LNCAP (cell line): ENCODE results near the gene DCC.

Experiments used
- TF ChIP-seq, protein P1 (sequence below): fragments of 450-650 bp; IDR thresholded peaks from 2 replicates; pipeline ENCODE4 v1.5.1; 2017; ENCODE audit warnings: mild to moderate bottlenecking

Gene DCC

DNA sequence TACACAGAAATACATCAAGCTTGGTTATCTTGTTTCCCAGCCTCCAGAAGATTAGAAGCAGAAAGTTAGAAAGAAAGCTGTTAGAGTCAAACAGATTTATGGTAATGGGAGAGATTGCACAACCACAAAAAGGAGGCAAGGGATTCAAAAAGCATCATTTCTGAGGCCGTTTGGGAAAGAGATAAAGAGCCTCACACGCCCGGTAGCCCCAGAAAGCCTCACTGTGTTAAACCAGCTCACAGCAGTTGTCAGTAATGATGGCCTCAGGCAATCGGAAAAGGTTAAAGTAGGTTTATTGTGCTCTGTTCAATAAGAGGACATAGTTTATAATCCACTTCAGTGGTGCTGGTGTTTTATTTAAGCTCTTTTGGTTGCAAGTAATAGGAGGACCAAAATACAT, 111.3 kb downstream of the DCC start:
- TF ChIP-seq, protein P1, sequence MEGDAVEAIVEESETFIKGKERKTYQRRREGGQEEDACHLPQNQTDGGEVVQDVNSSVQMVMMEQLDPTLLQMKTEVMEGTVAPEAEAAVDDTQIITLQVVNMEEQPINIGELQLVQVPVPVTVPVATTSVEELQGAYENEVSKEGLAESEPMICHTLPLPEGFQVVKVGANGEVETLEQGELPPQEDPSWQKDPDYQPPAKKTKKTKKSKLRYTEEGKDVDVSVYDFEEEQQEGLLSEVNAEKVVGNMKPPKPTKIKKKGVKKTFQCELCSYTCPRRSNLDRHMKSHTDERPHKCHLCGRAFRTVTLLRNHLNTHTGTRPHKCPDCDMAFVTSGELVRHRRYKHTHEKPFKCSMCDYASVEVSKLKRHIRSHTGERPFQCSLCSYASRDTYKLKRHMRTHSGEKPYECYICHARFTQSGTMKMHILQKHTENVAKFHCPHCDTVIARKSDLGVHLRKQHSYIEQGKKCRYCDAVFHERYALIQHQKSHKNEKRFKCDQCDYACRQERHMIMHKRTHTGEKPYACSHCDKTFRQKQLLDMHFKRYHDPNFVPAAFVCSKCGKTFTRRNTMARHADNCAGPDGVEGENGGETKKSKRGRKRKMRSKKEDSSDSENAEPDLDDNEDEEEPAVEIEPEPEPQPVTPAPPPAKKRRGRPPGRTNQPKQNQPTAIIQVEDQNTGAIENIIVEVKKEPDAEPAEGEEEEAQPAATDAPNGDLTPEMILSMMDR: no peak

DNA sequence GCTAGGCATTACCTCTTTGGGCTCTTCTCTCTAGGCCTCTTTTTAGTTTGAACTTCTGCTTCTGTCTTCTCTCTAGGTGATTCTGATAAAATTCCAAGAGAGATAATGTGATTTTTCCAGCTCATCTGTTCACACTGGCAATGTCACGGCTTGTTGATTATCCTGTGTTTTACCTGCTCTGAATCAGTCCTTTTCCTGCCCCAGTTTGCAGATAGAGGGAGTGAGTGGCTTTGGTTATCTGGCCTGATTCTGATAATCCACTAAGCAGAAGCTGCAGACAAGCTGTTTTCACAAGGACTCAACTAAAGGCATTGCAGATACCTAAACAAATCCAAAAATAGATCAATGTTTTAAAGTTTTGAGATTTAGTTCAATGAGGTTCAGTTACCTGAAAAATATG, 111.9 kb downstream of the DCC start:
- TF ChIP-seq, protein P1: no peak

- TF ChIP-seq, protein P1: no peak
Measured at GRCh38 chr18:52452427-52452826, 112.4 kb downstream of the DCC start.

DNA sequence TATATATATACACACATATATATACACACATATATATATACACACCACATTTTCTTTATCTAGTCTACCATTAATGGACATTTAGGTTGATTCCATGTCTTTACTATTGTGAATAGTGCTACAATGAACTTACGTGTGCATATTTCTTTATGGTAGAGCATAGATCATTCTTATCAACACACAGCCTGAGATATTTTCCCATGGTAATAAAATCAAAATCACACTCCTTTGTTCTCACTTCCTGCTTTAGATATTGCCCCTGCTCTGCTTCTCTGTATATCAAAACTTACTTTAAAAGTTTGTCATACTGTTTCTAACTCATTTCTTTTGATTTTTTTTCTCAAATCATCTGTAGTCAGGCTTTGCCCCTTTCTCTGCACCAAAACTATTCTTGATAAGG, 119.9 kb downstream of the DCC start:
- TF ChIP-seq, protein P1: no peak

DNA sequence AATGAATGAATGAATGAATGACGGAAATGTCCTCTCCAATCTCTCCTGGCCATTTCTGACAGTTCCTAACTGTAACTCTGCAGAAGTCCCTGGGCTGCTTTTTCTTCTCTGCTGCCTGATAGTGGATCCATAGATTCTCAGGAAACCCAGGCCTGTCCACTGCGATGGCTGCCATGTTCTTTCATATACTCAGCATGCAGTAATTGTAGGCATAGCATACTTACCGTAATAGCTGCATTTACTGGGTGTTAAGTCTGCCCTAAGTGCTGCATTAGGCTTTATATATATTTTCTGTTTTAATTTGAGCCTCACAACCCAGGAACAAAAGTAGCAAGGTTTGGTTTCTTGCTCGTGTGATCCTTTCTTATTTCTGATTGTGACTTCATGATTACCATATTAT, 122.9 kb downstream of the DCC start:
- TF ChIP-seq, protein P1: no peak

GRCh38 chr18:52465391-52465790, 125.4 kb downstream of the DCC start:
- TF ChIP-seq, protein P1: no peak

GRCh38 chr18:52468496-52468895, 128.5 kb downstream of the DCC start:
- TF ChIP-seq, protein P1: no peak

DNA sequence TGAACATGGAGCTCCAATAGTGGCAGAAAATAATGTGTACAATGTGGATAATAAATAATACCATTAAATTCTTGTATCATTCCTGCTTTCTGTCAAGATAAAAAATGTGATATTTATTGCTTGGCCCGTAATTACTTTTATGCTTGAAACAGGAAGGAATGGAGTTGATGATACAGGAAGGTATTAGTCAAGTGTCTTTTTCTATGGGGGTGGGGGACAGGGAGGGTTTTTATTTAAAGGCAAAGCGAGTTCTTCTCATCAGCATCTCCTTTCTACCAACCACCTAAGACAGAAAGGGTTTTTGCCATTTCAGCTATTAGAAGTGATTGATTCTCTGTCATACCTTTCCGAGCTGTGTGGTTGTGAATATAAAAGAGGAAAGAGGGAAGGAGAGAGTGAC, 135.3 kb downstream of the DCC start:
- TF ChIP-seq, protein P1: no peak
